ENCODE data around the gene LSAMP.

DNA sequence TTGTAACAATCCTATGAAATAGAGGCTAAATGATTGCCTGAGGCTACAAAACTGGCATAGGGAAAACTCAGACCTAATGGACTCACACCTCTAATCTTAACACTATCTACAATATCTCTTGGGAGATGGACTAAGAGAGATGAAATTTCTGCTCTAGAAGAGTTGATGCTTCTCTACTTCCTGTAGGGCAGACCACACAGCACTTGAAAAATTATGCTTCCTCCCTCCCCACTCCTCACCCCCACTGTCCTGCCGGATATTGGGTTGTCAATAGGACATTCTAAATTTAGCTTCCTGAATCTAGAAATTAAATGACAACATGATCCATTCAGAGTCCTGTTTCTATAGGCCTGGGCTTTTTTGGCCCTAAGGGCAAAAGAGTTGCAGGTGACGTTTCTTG, 526.4 kb downstream of the LSAMP start:
- TF ChIP-seq, protein P1, sequence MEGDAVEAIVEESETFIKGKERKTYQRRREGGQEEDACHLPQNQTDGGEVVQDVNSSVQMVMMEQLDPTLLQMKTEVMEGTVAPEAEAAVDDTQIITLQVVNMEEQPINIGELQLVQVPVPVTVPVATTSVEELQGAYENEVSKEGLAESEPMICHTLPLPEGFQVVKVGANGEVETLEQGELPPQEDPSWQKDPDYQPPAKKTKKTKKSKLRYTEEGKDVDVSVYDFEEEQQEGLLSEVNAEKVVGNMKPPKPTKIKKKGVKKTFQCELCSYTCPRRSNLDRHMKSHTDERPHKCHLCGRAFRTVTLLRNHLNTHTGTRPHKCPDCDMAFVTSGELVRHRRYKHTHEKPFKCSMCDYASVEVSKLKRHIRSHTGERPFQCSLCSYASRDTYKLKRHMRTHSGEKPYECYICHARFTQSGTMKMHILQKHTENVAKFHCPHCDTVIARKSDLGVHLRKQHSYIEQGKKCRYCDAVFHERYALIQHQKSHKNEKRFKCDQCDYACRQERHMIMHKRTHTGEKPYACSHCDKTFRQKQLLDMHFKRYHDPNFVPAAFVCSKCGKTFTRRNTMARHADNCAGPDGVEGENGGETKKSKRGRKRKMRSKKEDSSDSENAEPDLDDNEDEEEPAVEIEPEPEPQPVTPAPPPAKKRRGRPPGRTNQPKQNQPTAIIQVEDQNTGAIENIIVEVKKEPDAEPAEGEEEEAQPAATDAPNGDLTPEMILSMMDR (conservative IDR thresholded peaks at IDR 0.05; ENCODE audit: low read depth, low read length): no peak
- no peak for TF ChIP-seq EZH2 (IDR thresholded peaks at IDR 0.05; ENCODE audit: borderline replicate concordance, low read depth, low read length, poor library complexity, severe bottlenecking)

Measured in A673 (cell line).